NCI-H2081 (cell line): ENCODE results near the gene NSUN4.
"Not testable (repeated sequence)": the region's sequence is repeated elsewhere in the genome, so short reads cannot be mapped to it uniquely, and the experiment has no call there.

ENCODE experiments used
- DNase-seq, 2 experiments: peaks; one replicate each; lab custom pipeline; 2025; lab: John Stamatoyannopoulos, UW

NSUN4 gene

GRCh38 chr1:46325285-46326076 is 15.1 kb upstream of the NSUN4 start:
- DNase-seq: not testable (repeated sequence)

GRCh38 chr1:46328182-46328581 is 12.4 kb upstream of the NSUN4 start:
- not testable (repeated sequence) for DNase-seq

GRCh38 chr1:46329807-46330206 is 10.8 kb upstream of the NSUN4 start:
- not testable (repeated sequence) for DNase-seq

- DNase-seq: not testable (repeated sequence)
Observed at GRCh38 chr1:46330381-46330780, 10.2 kb upstream of the NSUN4 start.

- DNase-seq: not testable (repeated sequence)
Observed at GRCh38 chr1:46331786-46332540, 8.6 kb upstream of the NSUN4 start.

- DNase-seq: peak; percentile 12 to 51
Observed at GRCh38 chr1:46333300-46334029, 7.1 kb upstream of the NSUN4 start.

- no peak for DNase-seq
Observed at GRCh38 chr1:46334030-46334384, 6.6 kb upstream of the NSUN4 start.

GRCh38 chr1:46335081-46335480 is 5.5 kb upstream of the NSUN4 start:
- DNase-seq: no peak

GRCh38 chr1:46337409-46337808 is 3.2 kb upstream of the NSUN4 start:
- not testable (repeated sequence) for DNase-seq

- DNase-seq: no peak
Observed at GRCh38 chr1:46341222-46342083, 846 bp downstream of the NSUN4 start.

- no peak for DNase-seq
Observed at GRCh38 chr1:46342084-46342656, 1.6 kb downstream of the NSUN4 start.

GRCh38 chr1:46342677-46343350 is 2.2 kb downstream of the NSUN4 start:
- DNase-seq: no peak

GRCh38 chr1:46343351-46343695 is 2.7 kb downstream of the NSUN4 start:
- DNase-seq: no peak

- no peak for DNase-seq
Observed at GRCh38 chr1:46343705-46344104, 3.1 kb downstream of the NSUN4 start.

GRCh38 chr1:46344481-46344880 is 3.9 kb downstream of the NSUN4 start:
- no peak for DNase-seq

- no peak for DNase-seq
Observed at GRCh38 chr1:46345281-46345680, 4.7 kb downstream of the NSUN4 start.

GRCh38 chr1:46352363-46352762 is 11.8 kb downstream of the NSUN4 start:
- no peak for DNase-seq

- DNase-seq: not testable (repeated sequence)
Observed at GRCh38 chr1:46355920-46356319, 15.3 kb downstream of the NSUN4 start.

GRCh38 chr1:46362158-46362557 is 21.6 kb downstream of the NSUN4 start:
- no peak for DNase-seq

- DNase-seq: no peak
Observed at GRCh38 chr1:46363121-46363520, 22.5 kb downstream of the NSUN4 start.

GRCh38 chr1:46364612-46365011 is 24.0 kb downstream of the NSUN4 start:
- no peak for DNase-seq
